B cell (primary cell): Measurements from ENCODE around the gene TREH. TPM values are rescaled to one million over a fixed set of nuclear protein-coding genes. Genes with fewer than 3 reads are reported as not detected.

Experiments
- ATAC-seq: fragments of 200-7000 bp; cut with Tn5 transposase; one replicate; pipeline ENCODE4 v1.10.0; 2021; ENCODE audit warnings: low read depth, mild to moderate bottlenecking, moderate number of reproducible peaks, moderate library complexity
- CTCF ChIA-PET: fragments of 350-600 bp; sonication (Branson Sonifier 250); formaldehyde crosslinking; loops from one replicate; lab custom pipeline; 2021; ENCODE audit warnings: antibody characterized with exemption, inconsistent platforms; lab: Charles Lee
- POLR2A ChIA-PET: fragments of 350-600 bp; sonication (Branson Sonifier 250); formaldehyde crosslinking; loops from one replicate; lab custom pipeline; 2021; ENCODE audit warnings: antibody characterized with exemption; lab: Charles Lee
- DNase-seq: peaks from one replicate; pipeline ENCODE4 v3.0.0; 2013
- H2AFZ ChIP-seq: 2 replicates; pipeline ENCODE4 v1.6.1; 2012; ENCODE audit warnings: mild to moderate bottlenecking, low read depth, low read length; ENCODE audit not compliant: insufficient read depth, poor library complexity, severe bottlenecking
- H3K27ac ChIP-seq, 2 donors: 1 replicate in 1 of 2; 2 replicates in 1 of 2; pipeline ENCODE4 v1.5.1; 2012 to 2013; ENCODE audit warnings: low read length in 2 of 2, mild to moderate bottlenecking in 2 of 2, moderate library complexity in 1 of 2
- H3K27me3 ChIP-seq, 4 experiments: fragments of 200-600 bp in 1 of 4; sonication (generic) in 1 of 4; replicated peaks in 1 of 4; 1 replicate in 2 of 4; 2 replicates in 2 of 4; pipeline versions ENCODE4 v1.6.1 to v1.7.0; 2013 to 2016; ENCODE audit warnings: low read length in 3 of 4, mild to moderate bottlenecking in 2 of 4, mixed read lengths in 1 of 4, moderate library complexity in 1 of 4; ENCODE audit not compliant: insufficient read depth in 4 of 4, control insufficient read depth in 3 of 4; ENCODE audit errors: control extremely low read depth in 1 of 4
- H3K36me3 ChIP-seq, 2 experiments: replicated peaks in 1 of 2; 1 replicate in 1 of 2; 2 replicates in 1 of 2; pipeline versions ENCODE4 v1.6.1 to v1.7.1; 2013; ENCODE audit warnings: low read length in 1 of 2; ENCODE audit not compliant: insufficient read depth in 2 of 2, control insufficient read depth in 1 of 2; ENCODE audit errors: control extremely low read depth in 1 of 2, extremely low read depth in 1 of 2
- H3K4me1 ChIP-seq, 2 donors: fragments of 200-600 bp in 1 of 2; sonication (generic) in 1 of 2; 1 replicate in 1 of 2; 2 replicates in 1 of 2; pipeline versions ENCODE4 v1.5.1 to v1.6.1; 2013 to 2017; ENCODE audit warnings: low read length in 2 of 2; ENCODE audit not compliant: control insufficient read depth in 2 of 2, insufficient read depth in 2 of 2
- H3K4me2 ChIP-seq: replicated peaks from 2 replicates; pipeline ENCODE3; 2012; ENCODE audit warnings: mild to moderate bottlenecking, low read depth, low read length; ENCODE audit not compliant: poor library complexity, severe bottlenecking
- H3K4me3 ChIP-seq, 5 experiments: fragments of 200-600 bp in 1 of 5; sonication (generic) in 1 of 5; 1 replicate in 3 of 5; 2 replicates in 2 of 5; pipeline versions ENCODE4 v1.5.1 to v1.7.0; 2011 to 2016; ENCODE audit warnings: low read length in 4 of 5, mild to moderate bottlenecking in 4 of 5, low read depth in 2 of 5, control low read depth in 1 of 5, moderate library complexity in 1 of 5; ENCODE audit not compliant: insufficient read depth in 1 of 5; ENCODE audit errors: control extremely low read depth in 1 of 5, extremely low read depth in 1 of 5
- H3K79me2 ChIP-seq: fragments of 200-600 bp; sonication (generic); one replicate; pipeline ENCODE4 v1.6.0; 2016; ENCODE audit warnings: low read length; ENCODE audit not compliant: control insufficient read depth, insufficient read depth
- H3K9ac ChIP-seq: fragments of 200-600 bp; sonication (generic); 2 replicates; pipeline ENCODE4 v1.6.1; 2017; ENCODE audit warnings: mild to moderate bottlenecking, low read length, moderate library complexity
- H3K9me3 ChIP-seq, 3 donors: one replicate each; pipeline versions ENCODE4 v1.6.1 to v1.7.1; 2013; ENCODE audit warnings: low read length in 2 of 3; ENCODE audit not compliant: control insufficient read depth in 2 of 3, insufficient read depth in 1 of 3; ENCODE audit errors: control extremely low read depth in 1 of 3
- H4K20me1 ChIP-seq: 2 replicates; pipeline ENCODE4 v1.6.0; 2012; ENCODE audit warnings: mild to moderate bottlenecking, low read length; ENCODE audit not compliant: insufficient read depth, control insufficient read depth, poor library complexity, severe bottlenecking
- H3K27ac Mint-ChIP-seq: one replicate; pipeline ENCODE4 v1.8.0; 2021; ENCODE audit warnings: mixed read lengths
- H3K27me3 Mint-ChIP-seq: one replicate; pipeline ENCODE4 v1.8.0; 2021; ENCODE audit warnings: mixed read lengths
- H3K4me1 Mint-ChIP-seq: one replicate; pipeline ENCODE4 v1.8.0; 2021; ENCODE audit warnings: mixed read lengths
- H3K4me3 Mint-ChIP-seq: one replicate; pipeline ENCODE4 v1.8.0; 2021; ENCODE audit warnings: mixed read lengths
- H3K9me3 Mint-ChIP-seq: one replicate; pipeline ENCODE4 v1.8.0; 2022; ENCODE audit warnings: mixed read lengths; ENCODE audit not compliant: insufficient read depth
- CTCF ChIP-seq: fragments of 200-600 bp; IDR thresholded peaks from one replicate; pipeline ENCODE4 v1.8.0; 2022; ENCODE audit warnings: antibody characterized with exemption, mild to moderate bottlenecking
- EZH2 ChIP-seq: IDR thresholded peaks from 2 replicates; pipeline ENCODE4 v1.6.1; 2012; ENCODE audit warnings: borderline replicate concordance, low read depth, mild to moderate bottlenecking, moderate library complexity, low read length; ENCODE audit not compliant: insufficient read depth, poor library complexity, severe bottlenecking
- WGBS: methylation state at CpG from one replicate; pipeline ENCODE4 v1.1.5; 2013; ENCODE audit warnings: missing lambda C conversion rate; ENCODE audit not compliant: insufficient coverage; 5-methylcytosine and 5-hydroxymethylcytosine counted together
- intact Hi-C: fragments of 100-400 bp; cut with micrococcal nuclease; formaldehyde crosslinking; loops from one replicate; pipeline ENCODE4 v1.10.0; 2022
- polyA plus RNA-seq: library from polyadenylated mRNA; depleted of rRNA; stranded (reverse); fragments of >200 nt; gene quantifications from 2 replicates; pipeline ENCODE4 v1.2.3, GENCODE V29; 2012
- total RNA-seq, 2 donors: library from RNA; stranded (reverse); fragments of 120-200 nt in 1 of 2; gene quantifications; 1 replicate in 1 of 2; 2 replicates in 1 of 2; pipeline versions ENCODE4 v1.2.3 to v1.2.4, GENCODE V29; 2013 to 2022

The TREH gene
- total and polyA plus RNA-seq, 2 donors (not counting 1 experiment from before 2014, with no cell fraction given): not detected

GRCh38 chr11:118639899-118640298 lies 39.6 kb downstream of the TREH start:
- H3K4me1 ChIP-seq: no peaks in the 10 kb centered on the region
- no peaks in the 10 kb centered on the region for H3K79me2 ChIP-seq
- peaks cover 0 to 4% (median 0%) of the 10 kb centered on the region in 4 experiments for H3K27me3 ChIP-seq
- TF ChIP-seq EZH2 (no peak), CTCF (no peak)
- no peak overlapping the region for H3K4me2 ChIP-seq
- no peak overlapping the region for H3K9ac ChIP-seq
- H3K27ac ChIP-seq: no peak overlapping the region
- CTCF ChIA-PET: no interaction called here
- no peaks in the 10 kb centered on the region for H3K4me1 Mint-ChIP-seq
- H3K9me3 ChIP-seq: no peaks in the 10 kb centered on the region
- intact Hi-C loops: no loop called here
- no peak overlapping the region for H2AFZ ChIP-seq
- no peaks in the 10 kb centered on the region for H4K20me1 ChIP-seq
- POLR2A ChIA-PET: no interaction called here
- H3K9me3 Mint-ChIP-seq: no peaks in the 10 kb centered on the region
- ATAC-seq: no peak
- no peak for DNase-seq
- H3K4me3 ChIP-seq: no peak overlapping the region
- no peak overlapping the region for H3K4me3 Mint-ChIP-seq
- H3K36me3 ChIP-seq: no peaks in the 10 kb centered on the region
- no peak overlapping the region for H3K27ac Mint-ChIP-seq
- H3K27me3 Mint-ChIP-seq: peaks cover 3% of the 10 kb centered on the region
- 95% methylated on average over 4 of the region's 4 CpGs for WGBS

GRCh38 chr11:118638726-118639125 lies 40.7 kb downstream of the TREH start:
- H3K36me3 ChIP-seq: no peaks in the 10 kb centered on the region
- no peak overlapping the region for H3K27ac ChIP-seq
- POLR2A ChIA-PET: interaction anchor here (0.7 kb wide), 1 partner anchor 304 kb away, joined by 4 read pairs; no protein-coding TSS in a partner anchor
- no peak for ATAC-seq
- H3K4me1 ChIP-seq: no peaks in the 10 kb centered on the region
- TF ChIP-seq EZH2: no peak
- TF ChIP-seq CTCF: no peak
- no peak overlapping the region for H3K27ac Mint-ChIP-seq
- intact Hi-C loops: no loop called here
- no peak overlapping the region for H3K4me3 ChIP-seq
- no peaks in the 10 kb centered on the region for H4K20me1 ChIP-seq
- H3K27me3 Mint-ChIP-seq: peaks cover 3% of the 10 kb centered on the region
- H3K9me3 ChIP-seq: no peaks in the 10 kb centered on the region
- H3K9me3 Mint-ChIP-seq: no peaks in the 10 kb centered on the region
- no CpG with 5 or more reads among the region's 6 CpGs for WGBS
- DNase-seq: no peak
- H3K4me3 Mint-ChIP-seq: no peak overlapping the region
- H3K9ac ChIP-seq: no peak overlapping the region
- H3K4me1 Mint-ChIP-seq: no peaks in the 10 kb centered on the region
- CTCF ChIA-PET: interaction anchor here (1.5 kb wide), 1 partner anchor 19 kb away, joined by 4 read pairs; no protein-coding TSS in a partner anchor
- peaks cover 0 to 5% (median 2%) of the 10 kb centered on the region in 4 experiments for H3K27me3 ChIP-seq
- H3K4me2 ChIP-seq: no peak overlapping the region
- no peaks in the 10 kb centered on the region for H3K79me2 ChIP-seq
- no peak overlapping the region for H2AFZ ChIP-seq
